ACC112 (cell line): ENCODE results near the gene TMBIM4.

Experiments used
- H2AFZ ChIP-seq: fragments of 200-600 bp; sonication (generic); one replicate; pipeline ENCODE4 v1.6.0; 2017; ENCODE audit warnings: antibody characterized with exemption, low read length; ENCODE audit not compliant: unreplicated experiment
- H3K27ac ChIP-seq: fragments of 200-600 bp; sonication (generic); 2 replicates; pipeline ENCODE4 v1.5.1; 2014; ENCODE audit warnings: low read depth, mild to moderate bottlenecking, antibody characterized with exemption, low read length, moderate library complexity
- H3K27me3 ChIP-seq: fragments of 200-600 bp; sonication (generic); 2 replicates; pipeline ENCODE4 v1.6.1; 2014; ENCODE audit warnings: mild to moderate bottlenecking, antibody characterized with exemption, low read length, moderate library complexity, mixed read lengths; ENCODE audit not compliant: insufficient read depth
- H3K36me3 ChIP-seq: fragments of 200-600 bp; sonication (generic); 2 replicates; pipeline ENCODE4 v1.6.1; 2016; ENCODE audit warnings: mild to moderate bottlenecking, antibody characterized with exemption, low read length, moderate library complexity, mixed read lengths; ENCODE audit not compliant: insufficient read depth
- H3K4me1 ChIP-seq: fragments of 200-600 bp; sonication (generic); one replicate; pipeline ENCODE4 v1.6.1; 2016; ENCODE audit warnings: low read length, mixed read lengths; ENCODE audit not compliant: insufficient read depth, unreplicated experiment, control insufficient read depth
- H3K4me3 ChIP-seq: fragments of 200-600 bp; sonication (generic); 2 replicates; pipeline ENCODE4 v1.5.1; 2014; ENCODE audit warnings: mild to moderate bottlenecking, low read depth, low read length
- H3K79me2 ChIP-seq: fragments of 200-600 bp; sonication (generic); one replicate; pipeline ENCODE4 v1.6.0; 2016; ENCODE audit warnings: low read length; ENCODE audit not compliant: control insufficient read depth, unreplicated experiment, insufficient read depth

TMBIM4 gene

DNA sequence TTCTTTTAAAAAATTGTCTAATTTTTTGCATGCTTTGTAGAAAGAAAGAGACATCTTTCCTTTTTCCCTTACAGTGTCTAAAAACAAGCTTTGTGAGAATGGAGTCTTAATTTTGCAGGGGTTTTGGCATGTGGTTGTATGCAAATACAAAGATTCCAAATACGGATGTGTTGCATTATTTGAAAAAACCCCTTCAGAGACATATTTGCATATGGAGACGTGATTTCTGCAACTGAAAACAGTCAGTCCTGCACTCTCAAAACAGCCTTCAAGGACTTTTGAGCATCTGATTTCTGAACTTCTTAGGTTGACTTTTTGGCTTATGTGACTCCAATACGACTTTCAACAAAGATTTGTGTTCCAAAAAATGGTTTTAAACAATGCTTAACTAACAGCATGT, 27.0 kb upstream of the TMBIM4 start:
- Histone ChIP-seq H3K4me3 (peak overlapping the region; percentile 31), H3K4me1 (peaks cover 22% of the 10 kb centered on the region), H3K36me3 (peaks cover 16% of the 10 kb centered on the region), H2AFZ (no peak overlapping the region), H3K27ac (peak overlapping the region; percentile 56; the same call in 1 of the 2 replicates), H3K27me3 (no peaks in the 10 kb centered on the region), H3K79me2 (peaks cover 77% of the 10 kb centered on the region)

GRCh38 chr12:66195242-66195641, 25.4 kb upstream of the TMBIM4 start:
- Histone ChIP-seq H3K79me2 (peaks cover 79% of the 10 kb centered on the region), H3K27me3 (no peaks in the 10 kb centered on the region), H3K27ac (no peak overlapping the region), H3K4me1 (peaks cover 36% of the 10 kb centered on the region), H3K4me3 (no peak overlapping the region), H2AFZ (no peak overlapping the region), H3K36me3 (peaks cover 12% of the 10 kb centered on the region)

- Histone ChIP-seq H3K27me3 (no peaks in the 10 kb centered on the region), H3K4me3 (no peak overlapping the region), H3K4me1 (peaks cover 36% of the 10 kb centered on the region), H3K36me3 (peaks cover 6% of the 10 kb centered on the region; the same call in 1 of the 2 replicates), H3K79me2 (peaks cover 79% of the 10 kb centered on the region), H2AFZ (no peak overlapping the region), H3K27ac (no peak overlapping the region)
These were observed 24.3 kb upstream of the TMBIM4 start for GRCh38 chr12:66194122-66194521.

DNA sequence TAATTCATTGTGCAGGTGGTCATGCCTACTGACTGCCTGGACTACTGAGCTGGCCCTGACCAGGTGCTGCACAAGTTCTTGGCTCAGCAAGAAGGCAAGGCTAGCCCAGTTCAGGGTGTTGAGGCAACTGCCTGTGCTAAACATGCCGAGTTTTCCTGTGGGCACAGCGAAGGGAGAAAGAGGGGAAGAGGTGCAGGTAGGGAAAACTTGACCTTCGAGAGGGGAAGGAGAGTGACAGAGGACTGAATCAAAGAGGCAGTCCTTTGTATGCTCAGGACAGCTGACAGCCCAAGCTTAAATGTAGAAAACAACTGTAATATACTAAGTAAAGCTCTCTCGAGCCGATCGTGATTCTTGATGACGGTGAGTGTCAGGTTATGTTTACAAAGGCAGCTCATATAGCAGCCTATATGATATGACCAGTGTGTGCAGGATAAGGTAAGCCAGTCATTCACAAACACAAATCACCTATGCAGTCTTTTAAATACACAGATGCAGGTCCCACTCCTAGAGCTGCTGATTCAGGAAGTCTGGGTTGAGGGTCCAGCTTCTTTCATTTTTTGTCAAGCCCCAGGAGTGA, 21.8 kb upstream of the TMBIM4 start:
- H3K4me3 ChIP-seq, result 0 out of 2 replicates have a peak overlapping the region, but pooled peaks have one; percentile 97
- no peak overlapping the region for H2AFZ ChIP-seq
- H3K4me1 ChIP-seq, result peaks cover 19% of the 10 kb centered on the region
- H3K36me3 ChIP-seq, result 0 out of 2 replicates have a peak, but pooled peaks cover 2% of the 10 kb centered on the region
- H3K27ac ChIP-seq, result no peak overlapping the region
- no peaks in the 10 kb centered on the region for H3K27me3 ChIP-seq
- peaks cover 63% of the 10 kb centered on the region for H3K79me2 ChIP-seq

- 0 out of 2 replicates have a peak, but pooled peaks cover 2% of the 10 kb centered on the region for H3K36me3 ChIP-seq
- no peaks in the 10 kb centered on the region for H3K27me3 ChIP-seq
- H3K4me3 ChIP-seq, result peak overlapping the region; percentile 97
- no peak overlapping the region for H2AFZ ChIP-seq
- peaks cover 14% of the 10 kb centered on the region for H3K4me1 ChIP-seq
- peaks cover 59% of the 10 kb centered on the region for H3K79me2 ChIP-seq
- peak overlapping the region; percentile 85 for H3K27ac ChIP-seq
These were observed 20.9 kb upstream of the TMBIM4 start for GRCh38 chr12:66190519-66191370.

GRCh38 chr12:66189889-66190288, 20.1 kb upstream of the TMBIM4 start:
- Histone ChIP-seq H3K4me1 (peaks cover 14% of the 10 kb centered on the region), H3K79me2 (peaks cover 52% of the 10 kb centered on the region), H3K27me3 (no peaks in the 10 kb centered on the region), H3K36me3 (0 out of 2 replicates have a peak, but pooled peaks cover 2% of the 10 kb centered on the region), H3K27ac (peak overlapping the region; percentile 85), H3K4me3 (peak overlapping the region; percentile 97), H2AFZ (peak overlapping the region; percentile 94)

GRCh38 chr12:66189486-66189843, 19.7 kb upstream of the TMBIM4 start:
- peak overlapping the region; percentile 85 for H3K27ac ChIP-seq
- peak overlapping the region; percentile 94 for H2AFZ ChIP-seq
- peaks cover 14% of the 10 kb centered on the region for H3K4me1 ChIP-seq
- H3K36me3 ChIP-seq, result 0 out of 2 replicates have a peak, but pooled peaks cover 2% of the 10 kb centered on the region
- peaks cover 51% of the 10 kb centered on the region for H3K79me2 ChIP-seq
- no peaks in the 10 kb centered on the region for H3K27me3 ChIP-seq
- peak overlapping the region; percentile 97 for H3K4me3 ChIP-seq

- peaks cover 45% of the 10 kb centered on the region for H3K79me2 ChIP-seq
- H3K27me3 ChIP-seq, result no peaks in the 10 kb centered on the region
- H3K27ac ChIP-seq, result peak within 1 kb of the TSS; percentile 85
- peak within 1 kb of the TSS; percentile 97 for H3K4me3 ChIP-seq
- H2AFZ ChIP-seq, result peak within 1 kb of the TSS; percentile 94
- H3K4me1 ChIP-seq, result peaks cover 14% of the 10 kb centered on the region
- H3K36me3 ChIP-seq, result no peaks in the 10 kb centered on the region
These were observed 19.0 kb upstream of the TMBIM4 start, which contains the start of gene IRAK3 for GRCh38 chr12:66188584-66189485. IRAK3 (plus strand) TSS chr12:66189214; CDS start chr12:66189300, 86 bp downstream.

- peaks cover 14% of the 10 kb centered on the region for H3K4me1 ChIP-seq
- no peak overlapping the region for H3K27ac ChIP-seq
- H3K4me3 ChIP-seq, result no peak overlapping the region
- no peaks in the 10 kb centered on the region for H3K36me3 ChIP-seq
- H3K27me3 ChIP-seq, result no peaks in the 10 kb centered on the region
- H3K79me2 ChIP-seq, result peaks cover 36% of the 10 kb centered on the region
- no peak overlapping the region for H2AFZ ChIP-seq
These were observed 18.0 kb upstream of the TMBIM4 start for GRCh38 chr12:66187821-66188220.

DNA sequence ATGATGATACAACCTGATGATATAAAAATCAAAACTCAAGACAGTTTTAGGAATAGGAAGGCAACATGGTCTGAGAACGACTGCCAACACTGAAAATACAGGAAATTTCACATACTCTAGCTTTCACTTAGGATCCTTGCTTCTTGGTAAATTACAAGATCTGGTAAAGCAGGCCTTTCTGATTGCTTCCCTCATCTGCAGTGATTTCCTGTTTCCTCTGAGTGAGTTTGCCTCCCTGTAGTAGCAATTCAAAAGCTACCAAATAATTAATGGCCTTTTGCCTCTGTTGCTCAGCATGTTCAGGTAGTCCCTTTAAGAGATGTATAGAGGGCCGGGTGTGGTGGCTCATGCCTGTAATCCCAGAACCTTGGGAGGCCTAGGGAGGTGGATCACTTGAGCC, 17.2 kb upstream of the TMBIM4 start:
- Histone ChIP-seq H3K4me3 (no peak overlapping the region), H2AFZ (no peak overlapping the region), H3K79me2 (peaks cover 31% of the 10 kb centered on the region), H3K4me1 (peaks cover 14% of the 10 kb centered on the region), H3K36me3 (no peaks in the 10 kb centered on the region), H3K27me3 (no peaks in the 10 kb centered on the region), H3K27ac (no peak overlapping the region)
